Caco-2 (cell line): ENCODE data around the gene TBXT. TPM values are rescaled to one million over a fixed set of nuclear protein-coding genes. Genes with fewer than 3 reads are reported as not detected.
"Not testable (repeated sequence)": the region's sequence is repeated elsewhere in the genome, so short reads cannot be mapped to it uniquely, and the experiment has no call there.

Source experiments
- BruUV-seq: library from RNA; stranded (reverse); fragments of 400-500 nt; replicated peaks from 2 replicates; lab custom pipeline; 2021; lab: Mats Ljungman, UMichigan
- CTCF ChIA-PET: fragments of 300-600 bp; sonication (Branson Sonifier 250); formaldehyde crosslinking; loops from one replicate; lab custom pipeline; 2022; ENCODE audit warnings: antibody characterized with exemption; lab: Charles Lee
- POLR2A ChIA-PET: fragments of 300-600 bp; sonication (Branson Sonifier 250); formaldehyde crosslinking; loops from one replicate; lab custom pipeline; 2022; ENCODE audit warnings: antibody characterized with exemption; lab: Charles Lee
- DNase-seq, 2 experiments: peaks; one replicate each; pipeline versions ENCODE4 v3.0.0 to v3.0.0-alpha.2; 2020 to 2022
- H3K27me3 ChIP-seq: replicated peaks from 2 replicates; pipeline ENCODE4 v1.6.0; 2011; ENCODE audit warnings: low read length; ENCODE audit not compliant: control insufficient read depth, insufficient read depth
- H3K36me3 ChIP-seq: 2 replicates; pipeline ENCODE4 v1.5.1; 2011; ENCODE audit warnings: low read length; ENCODE audit not compliant: control insufficient read depth, insufficient read depth
- H3K4me1 ChIP-seq: fragments of 250-450 bp; sonication (Bioruptor Pico); 2 replicates; pipeline ENCODE4 v1.5.1; 2020; ENCODE audit warnings: mild to moderate bottlenecking
- H3K4me3 ChIP-seq: 2 replicates; pipeline ENCODE4 v1.5.1; 2011; ENCODE audit warnings: low read depth, mild to moderate bottlenecking, control low read depth, low read length
- H3K9me3 ChIP-seq: fragments of 250-450 bp; sonication (Bioruptor Pico); 2 replicates; pipeline ENCODE4 v1.5.1; 2020; ENCODE audit warnings: mild to moderate bottlenecking, moderate library complexity
- H3K27ac Mint-ChIP-seq: one replicate; pipeline ENCODE4 v1.8.0; 2022; ENCODE audit warnings: mixed read lengths; ENCODE audit not compliant: unreplicated experiment
- H3K27me3 Mint-ChIP-seq: one replicate; pipeline ENCODE4 v1.8.0; 2022; ENCODE audit warnings: mixed read lengths; ENCODE audit not compliant: insufficient read depth, unreplicated experiment
- H3K36me3 Mint-ChIP-seq: one replicate; pipeline ENCODE4 v1.8.0; 2022; ENCODE audit warnings: mild to moderate bottlenecking, mixed read lengths; ENCODE audit not compliant: insufficient read depth, unreplicated experiment
- H3K4me1 Mint-ChIP-seq: one replicate; pipeline ENCODE4 v1.8.0; 2022; ENCODE audit warnings: low read depth, mixed read lengths; ENCODE audit not compliant: unreplicated experiment
- H3K4me3 Mint-ChIP-seq: one replicate; pipeline ENCODE4 v1.8.0; 2022; ENCODE audit warnings: mild to moderate bottlenecking, moderate library complexity, mixed read lengths; ENCODE audit not compliant: unreplicated experiment
- H3K9me3 Mint-ChIP-seq: one replicate; pipeline ENCODE4 v1.8.0; 2022; ENCODE audit warnings: mixed read lengths; ENCODE audit not compliant: unreplicated experiment
- intact Hi-C: fragments of 100-400 bp; cut with micrococcal nuclease; formaldehyde crosslinking; loops from one replicate; pipeline ENCODE4 v1.10.0; 2022; ENCODE audit not compliant: unreplicated experiment
- total RNA-seq: library from RNA; stranded (reverse); gene quantifications from 2 replicates; pipeline ENCODE4 v1.2.3, GENCODE V29; 2022
- TF ChIP-seq, protein P1 (sequence below), 2 experiments: fragments of 200-600 bp in 1 of 2; IDR thresholded peaks; 1 replicate in 1 of 2; 2 replicates in 1 of 2; pipeline versions ENCODE4 v1.5.1 to v1.8.0; 2011 to 2022; ENCODE audit warnings: antibody characterized with exemption in 1 of 2, control low read depth in 1 of 2, inconsistent platforms in 1 of 2, low read depth in 1 of 2, low read length in 1 of 2, mild to moderate bottlenecking in 1 of 2, moderate library complexity in 1 of 2; ENCODE audit not compliant: insufficient read depth in 1 of 2, severe bottlenecking in 1 of 2, unreplicated experiment in 1 of 2

TBXT gene
- total RNA-seq, 1 experiment from 2014 or later, result not detected

DNA sequence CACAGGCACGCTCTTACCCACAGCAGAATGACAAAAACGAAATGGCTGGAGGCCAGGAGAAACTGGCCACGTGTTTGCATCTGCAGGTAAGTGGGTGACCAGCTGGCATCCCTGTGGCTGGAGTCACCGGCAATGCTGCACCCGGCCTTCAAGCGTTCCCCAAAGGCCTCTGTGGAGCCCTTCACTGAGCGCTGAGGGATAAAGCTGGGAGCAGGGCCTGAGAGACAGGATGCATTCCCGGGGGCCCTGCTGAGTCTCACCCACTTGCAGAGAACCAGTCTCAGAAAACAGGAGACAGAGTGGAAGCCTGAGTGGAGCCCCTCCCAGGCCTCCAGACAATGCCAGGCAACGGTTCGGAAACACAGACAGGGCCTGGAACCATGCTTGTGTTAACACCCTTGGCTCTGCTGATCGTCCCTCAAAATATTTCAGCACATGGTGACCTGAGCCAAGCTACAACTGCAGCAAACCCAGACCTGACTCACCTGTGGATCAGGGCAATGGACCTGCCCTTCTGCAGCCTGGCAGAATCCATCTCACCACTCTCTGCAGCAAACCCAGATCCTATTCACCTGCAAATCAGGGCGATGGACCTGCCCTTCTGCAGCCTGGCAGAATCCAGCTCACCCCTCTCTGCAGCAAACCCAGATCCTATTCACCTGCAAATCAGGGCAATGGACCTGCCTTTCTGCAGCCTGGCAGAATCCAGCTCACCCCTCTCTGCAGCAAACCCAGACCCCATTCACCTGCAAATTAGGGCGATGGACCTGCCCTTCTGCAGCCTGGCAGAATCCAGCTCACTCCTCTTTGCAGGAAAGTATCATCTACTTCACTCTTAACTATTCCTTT is 39.8 kb downstream of the TBXT start:
- Mint-ChIP-seq H3K4me3 (no peak overlapping the region), H3K27me3 (peaks cover 15% of the 10 kb centered on the region), H3K27ac (no peak overlapping the region), H3K36me3 (no peaks in the 10 kb centered on the region), H3K4me1 (no peaks in the 10 kb centered on the region), H3K9me3 (no peaks in the 10 kb centered on the region)
- intact Hi-C loops, result no loop called here
- no peak for DNase-seq
- ChIA-PET CTCF (interaction anchor here (1.0 kb wide), 1 partner anchor 22 kb away, joined by 3 read pairs; no protein-coding TSS in a partner anchor), POLR2A (no interaction called here)
- no TSS peak for BruUV-seq
- H3K36me3 ChIP-seq, result no peaks in the 10 kb centered on the region
- no peaks in the 10 kb centered on the region for H3K9me3 ChIP-seq
- TF ChIP-seq, protein P1, sequence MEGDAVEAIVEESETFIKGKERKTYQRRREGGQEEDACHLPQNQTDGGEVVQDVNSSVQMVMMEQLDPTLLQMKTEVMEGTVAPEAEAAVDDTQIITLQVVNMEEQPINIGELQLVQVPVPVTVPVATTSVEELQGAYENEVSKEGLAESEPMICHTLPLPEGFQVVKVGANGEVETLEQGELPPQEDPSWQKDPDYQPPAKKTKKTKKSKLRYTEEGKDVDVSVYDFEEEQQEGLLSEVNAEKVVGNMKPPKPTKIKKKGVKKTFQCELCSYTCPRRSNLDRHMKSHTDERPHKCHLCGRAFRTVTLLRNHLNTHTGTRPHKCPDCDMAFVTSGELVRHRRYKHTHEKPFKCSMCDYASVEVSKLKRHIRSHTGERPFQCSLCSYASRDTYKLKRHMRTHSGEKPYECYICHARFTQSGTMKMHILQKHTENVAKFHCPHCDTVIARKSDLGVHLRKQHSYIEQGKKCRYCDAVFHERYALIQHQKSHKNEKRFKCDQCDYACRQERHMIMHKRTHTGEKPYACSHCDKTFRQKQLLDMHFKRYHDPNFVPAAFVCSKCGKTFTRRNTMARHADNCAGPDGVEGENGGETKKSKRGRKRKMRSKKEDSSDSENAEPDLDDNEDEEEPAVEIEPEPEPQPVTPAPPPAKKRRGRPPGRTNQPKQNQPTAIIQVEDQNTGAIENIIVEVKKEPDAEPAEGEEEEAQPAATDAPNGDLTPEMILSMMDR (IDR thresholded peaks at IDR 0.05; ENCODE audit: insufficient read depth in 1 of 2, low read depth in 1 of 2, low read length in 1 of 2, severe bottlenecking in 1 of 2, unreplicated experiment in 1 of 2), result no peak
- no peak overlapping the region for H3K4me3 ChIP-seq
- H3K4me1 ChIP-seq, result no peaks in the 10 kb centered on the region
- no peaks in the 10 kb centered on the region for H3K27me3 ChIP-seq

DNA sequence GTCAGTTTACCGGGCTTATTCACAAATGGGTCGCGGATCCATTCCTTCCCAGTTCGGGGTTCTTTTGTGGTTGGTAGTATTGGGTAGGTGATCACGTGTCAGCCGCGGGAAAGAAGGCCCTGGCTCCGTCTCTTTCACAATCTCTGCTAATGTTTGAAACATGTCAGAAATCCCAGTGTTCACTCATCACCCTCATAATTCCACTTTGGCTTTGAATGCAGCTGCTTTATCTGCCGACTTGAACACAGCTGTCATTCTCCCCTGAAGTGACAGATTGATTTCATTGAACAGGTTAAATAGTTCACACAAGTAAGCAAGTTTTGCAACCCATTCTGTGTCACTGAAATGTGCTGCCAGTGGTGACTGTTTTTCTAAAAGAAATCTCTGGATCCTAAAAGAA is 44.5 kb downstream of the TBXT start:
- CTCF ChIA-PET, intact Hi-C loops, H3K4me1 ChIP-seq, H3K9me3 ChIP-seq, BruUV-seq, H3K4me1 Mint-ChIP-seq, H3K36me3 ChIP-seq, H3K4me3 Mint-ChIP-seq, H3K27ac Mint-ChIP-seq, H3K27me3 ChIP-seq, H3K36me3 Mint-ChIP-seq, POLR2A ChIA-PET, H3K4me3 ChIP-seq, DNase-seq, H3K9me3 Mint-ChIP-seq: not testable (repeated sequence)
- peaks cover 20% of the 10 kb centered on the region for H3K27me3 Mint-ChIP-seq

DNA sequence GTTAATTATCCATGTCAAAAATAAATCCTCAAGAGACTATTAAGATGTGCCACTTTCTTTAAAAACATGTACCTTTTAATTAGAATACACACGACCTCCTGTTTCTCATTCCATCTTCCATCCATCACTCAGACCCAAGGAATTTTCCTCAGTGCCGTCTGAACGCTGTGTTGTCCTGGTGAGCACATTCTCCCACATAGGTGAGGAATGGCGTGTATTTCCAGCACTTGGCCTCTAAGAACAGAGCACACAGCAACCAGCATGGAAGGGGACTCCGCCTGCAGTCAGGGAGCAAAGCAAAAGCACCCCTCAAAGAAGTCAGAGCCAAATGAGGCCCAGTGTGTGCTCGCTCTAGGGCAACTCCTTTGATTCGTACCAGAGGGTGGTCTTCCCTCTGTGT is 45.9 kb downstream of the TBXT start:
- Histone ChIP-seq H3K9me3 (no peaks in the 10 kb centered on the region), H3K36me3 (no peaks in the 10 kb centered on the region), H3K27me3 (no peaks in the 10 kb centered on the region), H3K4me3 (no peak overlapping the region), H3K4me1 (no peaks in the 10 kb centered on the region)
- TF ChIP-seq, protein P1 (IDR thresholded peaks at IDR 0.05; ENCODE audit: insufficient read depth in 1 of 2, low read depth in 1 of 2, low read length in 1 of 2, severe bottlenecking in 1 of 2, unreplicated experiment in 1 of 2), result no peak
- no peaks in the 10 kb centered on the region for H3K36me3 Mint-ChIP-seq
- H3K4me3 Mint-ChIP-seq, result no peak overlapping the region
- ChIA-PET POLR2A (no interaction called here), CTCF (no interaction called here)
- H3K27ac Mint-ChIP-seq, result no peak overlapping the region
- DNase-seq, result no peak
- H3K4me1 Mint-ChIP-seq, result no peaks in the 10 kb centered on the region
- peaks cover 16% of the 10 kb centered on the region for H3K27me3 Mint-ChIP-seq
- no peaks in the 10 kb centered on the region for H3K9me3 Mint-ChIP-seq
- no TSS peak for BruUV-seq
- intact Hi-C loops, result no loop called here
